ENCODE data around the gene MGAT5.

MGAT5 gene

DNA sequence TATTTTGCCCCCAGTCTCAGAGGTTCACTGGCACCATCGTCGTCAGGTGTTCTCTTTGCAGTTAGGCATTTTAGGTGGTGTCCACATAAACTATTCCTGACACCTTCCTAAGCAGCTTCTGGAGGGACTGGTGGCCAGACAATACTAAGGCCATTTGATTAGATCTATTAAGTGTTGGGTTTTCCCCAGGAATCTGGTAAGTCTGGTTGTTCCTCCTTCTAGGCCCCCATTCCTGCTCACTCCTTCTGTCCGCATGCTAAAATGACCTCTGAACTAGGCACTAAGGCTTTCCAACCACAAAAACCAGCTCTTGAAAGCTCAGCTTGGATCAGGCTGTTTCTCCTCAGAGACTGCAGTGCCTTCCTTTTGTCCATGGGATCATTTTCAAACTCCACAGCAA lies 100.7 kb downstream of the MGAT5 start:
- H3K4me1 ChIP-seq (ENCODE audit: control insufficient read depth in 1 of 2, insufficient read depth in 1 of 2, low read depth in 1 of 2, low read length in 1 of 2), result no peaks in the 10 kb centered on the region
- H3K27me3 ChIP-seq, result no peaks in the 10 kb centered on the region
- TF ChIP-seq, protein P1, sequence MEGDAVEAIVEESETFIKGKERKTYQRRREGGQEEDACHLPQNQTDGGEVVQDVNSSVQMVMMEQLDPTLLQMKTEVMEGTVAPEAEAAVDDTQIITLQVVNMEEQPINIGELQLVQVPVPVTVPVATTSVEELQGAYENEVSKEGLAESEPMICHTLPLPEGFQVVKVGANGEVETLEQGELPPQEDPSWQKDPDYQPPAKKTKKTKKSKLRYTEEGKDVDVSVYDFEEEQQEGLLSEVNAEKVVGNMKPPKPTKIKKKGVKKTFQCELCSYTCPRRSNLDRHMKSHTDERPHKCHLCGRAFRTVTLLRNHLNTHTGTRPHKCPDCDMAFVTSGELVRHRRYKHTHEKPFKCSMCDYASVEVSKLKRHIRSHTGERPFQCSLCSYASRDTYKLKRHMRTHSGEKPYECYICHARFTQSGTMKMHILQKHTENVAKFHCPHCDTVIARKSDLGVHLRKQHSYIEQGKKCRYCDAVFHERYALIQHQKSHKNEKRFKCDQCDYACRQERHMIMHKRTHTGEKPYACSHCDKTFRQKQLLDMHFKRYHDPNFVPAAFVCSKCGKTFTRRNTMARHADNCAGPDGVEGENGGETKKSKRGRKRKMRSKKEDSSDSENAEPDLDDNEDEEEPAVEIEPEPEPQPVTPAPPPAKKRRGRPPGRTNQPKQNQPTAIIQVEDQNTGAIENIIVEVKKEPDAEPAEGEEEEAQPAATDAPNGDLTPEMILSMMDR (IDR thresholded peaks at IDR 0.05), result no peak
- no peaks in the 10 kb centered on the region for H3K9me3 ChIP-seq
- H3K27ac ChIP-seq, result no peak overlapping the region
- H3K4me3 ChIP-seq (ENCODE audit: low read depth in 1 of 2, low read length in 1 of 2), result no peak overlapping the region
- peaks cover 10% of the 10 kb centered on the region for H3K36me3 ChIP-seq

DNA sequence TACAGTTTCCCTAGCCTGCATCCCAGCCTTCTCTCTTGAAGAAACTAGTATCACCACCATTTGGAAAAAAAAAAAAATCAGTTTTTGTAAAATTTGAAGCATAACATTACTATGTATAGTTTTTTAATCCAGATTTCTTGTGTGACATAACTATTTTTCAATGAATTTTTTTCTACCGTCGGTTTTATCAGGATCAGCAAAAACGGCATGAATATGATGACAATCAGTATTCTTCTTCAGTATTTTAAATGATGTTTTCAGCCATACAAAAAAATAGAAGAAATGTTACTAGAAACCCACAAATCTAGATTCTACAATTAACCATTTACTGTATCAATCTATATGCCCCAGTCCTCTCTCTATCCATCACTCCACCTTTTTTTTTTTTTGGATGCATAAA lies 103.9 kb downstream of the MGAT5 start:
- TF ChIP-seq, protein P1 (IDR thresholded peaks at IDR 0.05), result no peak
- H3K36me3 ChIP-seq, result peaks cover 14% of the 10 kb centered on the region
- no peaks in the 10 kb centered on the region for H3K4me1 ChIP-seq (ENCODE audit: control insufficient read depth in 1 of 2, insufficient read depth in 1 of 2, low read depth in 1 of 2, low read length in 1 of 2)
- H3K27me3 ChIP-seq, result no peaks in the 10 kb centered on the region
- no peak overlapping the region for H3K27ac ChIP-seq
- H3K4me3 ChIP-seq (ENCODE audit: low read depth in 1 of 2, low read length in 1 of 2), result no peak overlapping the region
- H3K9me3 ChIP-seq, result no peaks in the 10 kb centered on the region

DNA sequence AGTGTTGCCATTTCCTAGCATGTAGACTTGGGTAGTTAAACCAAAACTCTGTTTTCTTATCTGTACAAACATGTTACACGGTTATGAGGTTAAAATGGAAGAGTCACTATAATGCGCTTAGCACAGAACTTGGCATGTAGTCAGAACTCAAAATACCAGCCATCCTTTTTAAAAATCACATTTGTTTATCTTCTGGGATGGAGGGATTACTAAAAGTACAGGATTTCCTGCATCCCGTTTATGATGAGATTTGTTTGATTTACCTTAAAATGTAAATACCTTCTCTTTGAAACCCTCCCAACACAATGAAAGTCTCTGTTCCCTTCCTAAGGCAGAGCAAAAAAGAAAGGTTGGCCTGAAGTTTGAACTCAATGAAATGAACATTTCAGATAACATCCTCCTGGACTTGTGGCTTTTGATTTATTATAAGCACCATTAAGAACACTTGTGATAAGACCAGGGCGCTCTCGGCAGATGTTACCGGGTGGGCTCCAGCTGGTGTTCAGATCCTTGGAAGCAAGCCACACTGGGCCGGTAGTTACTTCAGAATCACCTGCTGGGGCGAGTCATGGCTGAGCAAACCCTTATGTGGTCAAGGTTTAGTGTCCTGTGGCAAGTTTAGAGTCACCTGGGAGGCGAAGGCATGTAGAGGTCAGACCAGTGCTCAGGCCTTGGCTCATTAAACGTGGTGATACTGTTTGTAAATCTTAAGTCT lies 105.7 kb downstream of the MGAT5 start:
- H3K36me3 ChIP-seq, result peaks cover 30% of the 10 kb centered on the region
- H3K27ac ChIP-seq, result no peak overlapping the region
- TF ChIP-seq, protein P1 (IDR thresholded peaks at IDR 0.05), result no peak
- no peaks in the 10 kb centered on the region for H3K27me3 ChIP-seq
- no peaks in the 10 kb centered on the region for H3K9me3 ChIP-seq
- H3K4me1 ChIP-seq (ENCODE audit: control insufficient read depth in 1 of 2, insufficient read depth in 1 of 2, low read depth in 1 of 2, low read length in 1 of 2), result no peaks in the 10 kb centered on the region
- no peak overlapping the region for H3K4me3 ChIP-seq (ENCODE audit: low read depth in 1 of 2, low read length in 1 of 2)

DNA sequence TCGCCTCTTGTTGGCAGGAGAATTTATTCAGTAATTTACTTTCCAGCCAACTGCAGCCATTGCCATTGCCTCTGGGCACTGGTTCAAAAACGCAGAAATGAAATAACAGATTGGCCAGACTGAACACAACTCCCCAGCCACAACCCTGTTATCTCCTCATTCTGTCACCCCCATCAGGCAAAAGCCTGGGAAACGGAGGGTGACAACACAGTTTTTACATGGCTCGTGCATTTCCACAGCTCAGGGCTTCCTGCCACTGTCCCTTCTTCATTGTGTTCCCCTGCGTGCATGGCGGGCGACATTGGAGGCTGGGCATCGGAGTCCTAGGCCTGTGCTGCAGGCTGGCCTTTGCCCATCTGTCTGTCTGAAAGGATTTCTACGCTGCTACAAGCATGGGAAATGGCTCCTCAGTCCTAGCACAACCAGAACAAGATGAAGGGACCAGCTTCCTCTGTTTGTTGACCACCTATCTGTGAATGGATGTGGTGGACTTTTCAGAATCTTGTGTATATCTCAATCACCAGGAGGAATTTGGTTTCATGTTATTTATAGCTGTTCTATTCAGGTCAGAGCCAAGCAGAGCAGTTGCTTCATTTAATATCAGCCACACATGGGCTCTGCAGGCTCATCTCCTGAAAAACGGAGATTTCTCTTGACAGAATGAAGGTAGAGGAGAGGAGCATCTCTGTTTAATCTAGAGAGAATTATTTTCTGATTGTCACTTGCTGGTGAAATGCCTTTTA lies 107.0 kb downstream of the MGAT5 start:
- no peaks in the 10 kb centered on the region for H3K4me1 ChIP-seq (ENCODE audit: control insufficient read depth in 1 of 2, insufficient read depth in 1 of 2, low read depth in 1 of 2, low read length in 1 of 2)
- H3K4me3 ChIP-seq (ENCODE audit: low read depth in 1 of 2, low read length in 1 of 2), result no peak overlapping the region
- peaks cover 30% of the 10 kb centered on the region for H3K36me3 ChIP-seq
- H3K27ac ChIP-seq, result no peak overlapping the region
- TF ChIP-seq, protein P1 (IDR thresholded peaks at IDR 0.05), result no peak
- H3K27me3 ChIP-seq, result no peaks in the 10 kb centered on the region
- no peaks in the 10 kb centered on the region for H3K9me3 ChIP-seq

DNA sequence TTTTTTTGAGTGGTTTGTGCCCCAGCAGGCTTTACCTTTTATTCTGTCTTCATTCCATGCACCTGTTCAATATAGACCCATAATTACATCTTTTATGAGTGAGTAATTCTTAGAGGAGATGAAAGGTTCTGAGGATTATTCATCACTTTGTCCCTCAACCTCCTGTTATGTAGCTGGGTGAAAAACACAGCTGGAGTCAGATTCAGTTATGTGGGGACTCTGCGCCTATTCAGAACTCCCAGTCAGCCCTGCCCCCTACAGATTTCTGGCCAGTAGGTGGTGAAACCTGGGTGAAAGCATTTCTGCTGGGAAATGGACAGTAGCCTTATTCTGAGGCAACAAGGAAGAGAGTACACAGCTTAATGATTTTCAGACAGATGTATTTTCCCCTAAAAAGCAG lies 107.8 kb downstream of the MGAT5 start:
- H3K27ac ChIP-seq, result no peak overlapping the region
- no peaks in the 10 kb centered on the region for H3K4me1 ChIP-seq (ENCODE audit: control insufficient read depth in 1 of 2, insufficient read depth in 1 of 2, low read depth in 1 of 2, low read length in 1 of 2)
- TF ChIP-seq, protein P1 (IDR thresholded peaks at IDR 0.05), result no peak
- H3K4me3 ChIP-seq (ENCODE audit: low read depth in 1 of 2, low read length in 1 of 2), result no peak overlapping the region
- H3K36me3 ChIP-seq, result peaks cover 34% of the 10 kb centered on the region
- H3K9me3 ChIP-seq, result no peaks in the 10 kb centered on the region
- H3K27me3 ChIP-seq, result no peaks in the 10 kb centered on the region
